HG02884 (cell line): ENCODE measurements around the gene JPT2.
"Not testable (repeated sequence)": the region's sequence is repeated elsewhere in the genome, so short reads cannot be mapped to it uniquely, and the experiment has no call there.

Experiments used
- ATAC-seq: cut with Tn5 transposase; IDR thresholded peaks from one replicate; pipeline ENCODE4 v1.9.1; 2021; ENCODE audit warnings: mild to moderate bottlenecking, moderate library complexity; ENCODE audit not compliant: unreplicated experiment

Gene JPT2

DNA sequence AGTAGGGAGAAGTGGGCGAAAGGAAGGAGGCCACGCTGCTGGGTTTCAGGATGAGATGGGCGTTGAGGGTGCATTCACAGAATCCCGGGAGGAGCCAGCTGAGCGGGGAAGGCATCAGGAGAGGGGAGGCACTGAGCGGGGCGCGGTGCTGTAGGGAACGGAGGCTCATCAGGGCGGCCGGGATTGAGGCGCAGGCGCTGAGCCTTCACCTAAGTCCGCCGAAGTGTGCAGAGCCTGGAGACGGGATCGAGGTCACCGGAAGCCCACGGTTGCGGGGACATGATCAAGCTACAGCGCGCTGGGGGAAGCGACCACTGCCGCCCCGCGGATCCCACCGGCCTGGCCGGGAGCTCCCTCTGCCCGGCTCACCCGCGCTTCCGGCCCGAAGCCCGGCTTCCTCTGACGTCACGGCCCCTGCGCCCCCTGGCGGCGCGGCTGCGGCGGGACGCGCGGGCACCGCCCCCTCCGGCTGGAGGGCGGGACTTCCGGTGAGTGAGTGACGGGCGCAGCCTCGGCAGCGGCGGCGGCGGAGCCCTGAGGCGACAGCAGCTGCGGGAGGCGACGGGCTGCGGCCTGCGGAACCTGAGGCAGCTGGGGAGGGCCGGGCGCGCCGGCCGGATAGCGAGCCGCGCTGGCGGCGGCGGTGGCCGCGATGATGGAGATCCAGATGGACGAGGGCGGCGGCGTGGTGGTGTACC lies 27.8 kb downstream of the JPT2 start, which contains the start of gene MAPK8IP3:
Gene MAPK8IP3 (plus strand): TSS at position 508 of the 698 bp plus-strand sequence. CDS start 145 bp downstream, at position 653.
- peak; percentile 72 for ATAC-seq

DNA sequence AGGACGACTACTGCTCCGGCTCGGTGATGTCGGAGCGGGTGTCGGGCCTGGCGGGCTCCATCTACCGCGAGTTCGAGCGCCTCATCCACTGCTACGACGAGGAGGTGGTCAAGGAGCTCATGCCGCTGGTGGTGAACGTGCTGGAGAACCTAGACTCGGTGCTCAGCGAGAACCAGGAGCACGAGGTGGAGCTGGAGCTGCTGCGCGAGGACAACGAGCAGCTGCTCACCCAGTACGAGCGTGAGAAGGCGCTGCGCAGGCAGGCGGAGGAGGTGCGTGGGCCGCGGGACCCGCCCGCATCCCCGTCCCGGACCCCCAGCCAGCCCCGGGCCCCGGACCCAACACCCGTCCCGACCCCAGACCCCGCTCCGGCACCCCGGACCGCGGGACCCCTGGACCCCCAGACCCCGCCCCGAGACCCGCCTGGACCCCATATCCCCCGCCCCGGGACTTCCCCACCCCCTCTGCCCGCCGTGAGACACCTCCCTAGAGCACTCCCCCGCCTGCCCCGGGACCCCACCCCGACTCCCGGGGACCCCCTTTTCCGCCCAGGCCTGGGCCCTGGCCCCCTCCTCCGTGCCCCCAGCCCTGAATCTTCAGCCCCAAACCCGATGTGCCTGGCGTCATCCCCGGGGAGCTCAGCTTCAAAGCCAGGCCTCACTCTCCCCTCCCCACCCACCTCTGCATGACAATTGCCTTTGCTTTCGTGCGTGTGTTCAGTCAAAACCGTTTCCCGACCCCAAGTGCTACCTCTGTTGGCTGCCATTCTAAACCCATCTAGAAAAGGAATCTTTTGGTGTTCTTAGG lies 28.5 kb downstream of the JPT2 start:
- peak; percentile 34 for ATAC-seq

- no peak for ATAC-seq
Observed at GRCh38 chr16:1707193-1707790, 29.2 kb downstream of the JPT2 start.

- no peak for ATAC-seq
Observed at GRCh38 chr16:1708083-1708767, 30.1 kb downstream of the JPT2 start.

DNA sequence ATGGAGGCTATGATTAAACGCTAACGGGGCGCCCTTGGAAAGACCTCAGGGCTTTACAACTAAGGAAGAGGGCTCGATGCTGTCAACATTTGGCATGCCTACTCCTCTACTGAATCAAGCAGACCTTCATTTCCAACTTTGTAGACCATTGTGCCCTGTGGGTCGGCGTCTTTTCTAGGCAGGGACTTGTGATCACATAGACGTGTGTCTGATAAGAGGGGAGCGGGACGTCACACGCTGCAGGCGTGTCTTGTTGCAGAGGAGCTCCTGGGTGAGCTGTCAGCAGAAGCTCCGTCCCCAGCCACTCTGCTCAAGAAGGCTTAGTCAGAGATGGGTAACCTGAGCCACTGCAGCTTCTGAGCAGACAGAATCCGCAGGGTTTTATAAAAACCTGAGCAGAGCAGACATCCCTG lies 30.7 kb downstream of the JPT2 start:
- no peak for ATAC-seq

- ATAC-seq = no peak
Observed at GRCh38 chr16:1709356-1709755, 31.3 kb downstream of the JPT2 start.

DNA sequence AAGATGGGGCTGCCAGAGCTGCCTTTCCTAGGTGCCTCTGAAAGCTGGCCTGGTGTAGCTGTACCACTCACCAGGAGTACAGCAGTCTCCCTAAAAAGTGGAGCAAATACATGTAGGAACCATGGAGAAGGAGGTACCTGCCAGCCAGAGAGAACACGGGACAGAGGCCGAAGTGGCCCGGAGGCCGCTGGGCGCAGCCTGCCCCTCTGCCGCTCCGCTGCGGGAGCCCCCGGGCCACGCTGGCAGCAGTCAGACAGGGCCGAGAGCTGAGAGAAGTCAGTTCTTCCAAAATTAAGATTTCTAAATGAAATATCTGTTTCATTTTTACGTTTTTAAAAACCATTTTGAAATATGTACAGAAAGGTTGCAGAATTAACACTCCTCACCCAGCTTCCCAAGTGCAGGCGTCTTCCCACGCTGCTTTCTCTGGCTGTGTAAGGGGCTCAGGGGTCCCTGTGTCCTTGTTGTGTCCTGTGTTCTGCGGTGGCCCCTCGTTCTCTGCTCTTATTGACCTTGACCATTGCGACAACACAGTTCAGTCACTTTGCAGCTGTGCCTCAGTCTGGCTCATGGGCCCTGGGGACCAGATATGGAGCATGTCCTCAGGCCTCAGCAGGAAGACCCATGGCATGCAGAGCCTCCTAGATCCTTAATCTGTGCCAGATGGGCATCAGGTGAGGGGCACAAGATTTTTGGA lies 32.9 kb downstream of the JPT2 start:
- ATAC-seq = no peak

- no peak for ATAC-seq
Observed at GRCh38 chr16:1712791-1713261, 34.7 kb downstream of the JPT2 start.

DNA sequence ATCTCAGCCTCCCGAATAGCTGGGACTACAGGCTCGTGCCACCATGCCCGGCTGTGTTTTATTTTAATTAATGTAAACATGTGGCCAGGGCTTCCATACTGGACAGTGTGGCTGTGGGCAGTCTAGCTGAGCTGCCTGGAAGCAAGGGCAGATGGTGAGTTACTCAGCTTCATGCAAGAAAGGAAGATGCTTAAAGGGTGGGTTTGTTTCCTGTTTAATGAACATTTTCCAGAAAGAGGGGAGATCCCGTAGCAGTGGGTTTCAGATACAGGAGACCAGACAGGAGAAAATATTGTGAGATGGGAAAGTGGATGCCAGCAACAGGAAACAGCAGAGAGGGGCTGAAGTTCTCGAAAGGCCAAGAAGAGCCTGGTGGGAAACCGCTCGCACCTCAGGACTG lies 35.3 kb downstream of the JPT2 start:
- ATAC-seq = no peak

- no peak for ATAC-seq
Observed at GRCh38 chr16:1713933-1714332, 35.9 kb downstream of the JPT2 start.

GRCh38 chr16:1715220-1715619 lies 37.1 kb downstream of the JPT2 start:
- ATAC-seq = no peak

GRCh38 chr16:1718236-1718635 lies 40.2 kb downstream of the JPT2 start:
- ATAC-seq = not testable (repeated sequence)

DNA sequence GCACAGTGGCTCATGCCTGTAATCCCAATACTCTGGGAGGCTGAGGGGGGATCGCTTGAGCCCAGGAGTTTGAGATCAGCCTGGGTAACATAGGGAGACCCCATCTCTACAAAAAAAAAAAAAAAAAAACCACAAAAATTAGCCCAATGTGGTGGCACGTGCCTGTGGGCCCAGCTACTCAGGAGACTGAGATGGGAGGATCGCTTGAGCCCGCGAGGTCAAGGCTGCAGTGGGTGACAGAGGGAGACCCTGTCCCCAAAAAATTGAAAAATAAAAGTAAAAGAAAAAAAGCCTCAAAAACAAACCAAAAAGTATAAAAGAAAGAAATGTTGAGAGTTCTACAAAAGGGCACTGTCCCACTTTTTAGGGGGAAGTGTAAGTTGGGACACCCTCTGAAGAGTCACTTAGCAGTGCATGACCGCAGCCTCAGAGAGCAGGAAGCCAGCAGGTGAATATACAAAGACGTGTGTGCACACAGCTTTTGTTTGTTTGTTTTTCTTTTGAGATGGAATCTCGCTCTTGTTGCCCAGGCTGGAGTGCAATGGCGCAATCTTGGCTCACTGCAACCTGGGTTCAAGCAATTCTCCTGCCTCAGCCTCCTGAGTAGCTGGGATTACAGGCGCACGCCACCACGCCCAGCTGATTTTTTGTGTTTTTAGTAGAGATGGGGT lies 41.6 kb downstream of the JPT2 start:
- not testable (repeated sequence) for ATAC-seq

DNA sequence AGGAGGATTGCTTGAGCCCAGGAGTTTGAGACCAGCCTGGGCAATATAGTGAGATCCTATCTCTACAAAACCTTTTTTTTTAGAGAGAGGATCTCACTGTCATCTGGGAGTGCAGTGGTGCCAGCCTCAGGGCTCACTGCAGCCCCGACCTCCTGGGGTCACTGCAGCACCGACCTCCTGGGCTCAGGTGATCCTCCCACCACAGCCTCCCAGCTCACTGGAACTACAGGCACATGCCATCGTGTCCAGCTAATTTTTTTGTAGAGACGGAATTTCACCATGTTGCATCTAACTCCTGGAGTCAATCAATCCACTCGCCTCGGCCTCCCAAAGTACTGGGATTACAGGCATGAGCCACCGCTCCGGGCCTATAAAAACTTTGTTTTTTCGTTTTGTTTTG lies 43.3 kb downstream of the JPT2 start:
- ATAC-seq = no peak

DNA sequence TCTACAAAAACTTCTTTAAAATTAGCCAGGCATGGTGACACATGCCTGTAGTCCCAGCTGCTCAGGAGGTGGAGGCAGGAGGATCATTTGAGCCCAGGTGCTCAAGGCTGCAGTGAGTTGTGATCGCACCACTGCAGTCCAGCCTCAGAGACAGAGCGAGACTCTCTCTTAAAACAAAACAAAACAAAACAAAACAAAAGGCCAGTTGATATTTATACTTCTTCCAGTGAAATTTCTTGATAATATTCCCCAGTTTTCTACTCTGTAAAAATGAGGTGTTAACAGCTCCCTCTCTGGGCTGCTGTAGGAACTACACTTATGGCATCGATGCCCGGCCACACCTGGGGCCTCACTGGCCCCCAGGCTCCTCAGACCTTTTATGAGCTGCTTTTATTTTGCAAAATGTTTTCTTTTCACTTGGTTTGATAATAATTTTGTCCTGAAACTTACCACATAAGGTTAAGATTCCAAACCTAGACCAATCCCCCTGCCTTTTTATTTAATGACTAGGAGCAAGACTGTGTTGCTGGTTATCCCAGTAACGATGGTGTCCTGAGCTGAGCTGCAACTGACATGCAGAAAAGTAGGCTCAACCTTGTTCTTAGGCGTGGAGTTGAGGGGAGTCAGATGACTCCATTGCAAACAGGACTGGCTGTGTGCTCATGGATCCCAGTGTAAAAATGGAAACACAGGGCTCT lies 45.5 kb downstream of the JPT2 start:
- no peak for ATAC-seq

- no peak for ATAC-seq
Observed at GRCh38 chr16:1724491-1724890, 46.4 kb downstream of the JPT2 start.

GRCh38 chr16:1726661-1727502 lies 48.8 kb downstream of the JPT2 start:
- ATAC-seq = no peak
